Erythroblast (primary cell): Measurements from ENCODE around the gene MRPL12.

ENCODE experiments used
- GATA1 ChIP-seq: IDR thresholded peaks from 2 replicates; pipeline ENCODE4 v1.6.1; 2011; ENCODE audit warnings: low read depth, mild to moderate bottlenecking, control low read depth, low read length, moderate library complexity
- POLR2A ChIP-seq: IDR thresholded peaks from 2 replicates; pipeline ENCODE4 v1.6.1; 2011; ENCODE audit warnings: mild to moderate bottlenecking, low read length

DNA sequence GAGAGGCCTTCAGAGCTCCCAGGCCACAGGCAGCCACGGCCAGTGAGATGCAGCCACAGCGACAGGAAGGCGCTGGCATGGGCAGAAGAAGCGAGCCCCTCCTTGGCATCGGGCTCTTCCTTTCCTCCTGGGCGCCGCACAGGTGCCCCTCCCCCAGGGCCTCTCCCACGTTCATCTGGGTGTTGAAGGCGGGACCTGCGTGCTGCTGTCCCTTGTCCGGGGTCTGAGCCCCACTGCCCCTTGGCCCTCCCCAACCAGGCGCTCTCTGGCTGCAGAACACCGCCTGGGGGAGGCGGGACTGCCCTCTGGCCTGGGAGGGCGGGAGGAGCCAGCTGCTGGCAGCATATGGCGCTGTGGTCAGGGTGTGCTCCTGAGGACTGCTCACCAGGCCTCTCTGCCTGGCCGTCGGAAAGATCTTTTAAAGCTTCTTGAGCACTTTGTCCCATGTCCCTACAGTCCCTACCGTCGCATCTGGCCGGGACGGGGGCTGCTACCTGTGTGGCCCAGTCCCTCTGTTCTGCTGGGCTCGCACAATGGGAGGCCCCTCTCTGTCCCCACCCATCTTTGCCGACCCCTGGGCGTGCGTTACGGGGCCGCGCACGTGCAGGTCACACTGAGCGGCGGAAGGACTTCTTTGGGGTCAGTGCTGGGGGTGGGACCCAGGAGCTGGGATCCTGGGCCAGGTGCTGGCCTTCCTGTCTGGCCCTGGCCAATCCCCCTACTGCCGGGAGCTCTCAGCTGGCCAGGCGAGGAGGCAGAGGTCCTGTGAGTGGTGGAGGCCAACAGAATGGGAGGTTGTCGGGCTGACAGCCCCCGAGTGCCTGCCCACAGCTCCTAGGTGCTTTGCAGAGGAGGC is 10.6 kb downstream of the MRPL12 start:
- no peak for TF ChIP-seq POLR2A
- TF ChIP-seq GATA1, result no peak
